ENCODE data around the gene ABCA4.

DNA sequence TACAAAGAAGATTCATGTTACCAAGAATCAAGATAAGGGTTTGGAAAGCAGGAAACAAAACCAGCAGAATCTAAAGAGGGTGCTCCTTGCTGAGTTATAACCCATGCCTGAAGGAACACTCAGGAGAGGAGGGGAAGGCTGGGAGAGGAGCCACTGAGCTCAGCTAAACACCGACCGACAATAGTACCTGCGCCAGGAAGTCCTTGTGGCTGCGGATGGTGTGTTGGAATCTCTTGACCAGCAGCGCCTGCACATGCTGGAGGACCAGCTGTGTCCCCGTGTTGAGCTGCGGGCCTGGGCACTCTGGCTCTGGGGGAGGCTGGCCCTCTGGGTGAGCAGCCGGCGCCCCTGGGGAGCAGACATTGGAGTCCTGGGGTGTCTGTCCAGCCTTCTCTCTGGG lies 89.4 kb downstream of the ABCA4 start:
- TF ChIP-seq, protein P1, sequence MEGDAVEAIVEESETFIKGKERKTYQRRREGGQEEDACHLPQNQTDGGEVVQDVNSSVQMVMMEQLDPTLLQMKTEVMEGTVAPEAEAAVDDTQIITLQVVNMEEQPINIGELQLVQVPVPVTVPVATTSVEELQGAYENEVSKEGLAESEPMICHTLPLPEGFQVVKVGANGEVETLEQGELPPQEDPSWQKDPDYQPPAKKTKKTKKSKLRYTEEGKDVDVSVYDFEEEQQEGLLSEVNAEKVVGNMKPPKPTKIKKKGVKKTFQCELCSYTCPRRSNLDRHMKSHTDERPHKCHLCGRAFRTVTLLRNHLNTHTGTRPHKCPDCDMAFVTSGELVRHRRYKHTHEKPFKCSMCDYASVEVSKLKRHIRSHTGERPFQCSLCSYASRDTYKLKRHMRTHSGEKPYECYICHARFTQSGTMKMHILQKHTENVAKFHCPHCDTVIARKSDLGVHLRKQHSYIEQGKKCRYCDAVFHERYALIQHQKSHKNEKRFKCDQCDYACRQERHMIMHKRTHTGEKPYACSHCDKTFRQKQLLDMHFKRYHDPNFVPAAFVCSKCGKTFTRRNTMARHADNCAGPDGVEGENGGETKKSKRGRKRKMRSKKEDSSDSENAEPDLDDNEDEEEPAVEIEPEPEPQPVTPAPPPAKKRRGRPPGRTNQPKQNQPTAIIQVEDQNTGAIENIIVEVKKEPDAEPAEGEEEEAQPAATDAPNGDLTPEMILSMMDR (IDR thresholded peaks at IDR 0.05): no peak
- TF ChIP-seq POLR2A (IDR thresholded peaks at IDR 0.05): no peak
- TF ChIP-seq POLR2AphosphoS5 (IDR thresholded peaks at IDR 0.05; ENCODE audit: insufficient read depth in 1 of 2, low read depth in 1 of 2): no peak
